Measurements from ENCODE around the gene PSMD1.
"Not testable (repeated sequence)": the region's sequence is repeated elsewhere in the genome, so short reads cannot be mapped to it uniquely, and the experiment has no call there.

The PSMD1 gene

DNA sequence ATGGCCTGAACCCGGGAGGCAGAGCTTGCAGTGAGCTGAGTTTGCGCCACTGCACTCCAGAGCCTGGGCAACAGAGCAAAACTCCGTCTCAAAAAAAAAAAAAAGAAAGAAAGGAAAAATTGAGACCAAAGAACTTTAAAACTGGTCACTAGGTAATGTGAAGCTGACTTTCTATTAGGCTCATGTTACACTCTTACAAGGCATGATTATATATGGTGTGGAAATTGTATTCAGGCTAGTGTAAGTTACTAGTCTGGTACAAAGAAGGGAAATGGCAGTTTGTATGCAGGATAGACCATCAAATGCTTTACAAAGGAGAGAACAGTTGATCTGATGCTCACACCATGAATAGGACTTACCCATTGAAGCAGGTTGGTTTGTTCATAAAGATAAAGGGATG is 106.3 kb downstream of the PSMD1 start:
- DNase-seq = no peak

DNA sequence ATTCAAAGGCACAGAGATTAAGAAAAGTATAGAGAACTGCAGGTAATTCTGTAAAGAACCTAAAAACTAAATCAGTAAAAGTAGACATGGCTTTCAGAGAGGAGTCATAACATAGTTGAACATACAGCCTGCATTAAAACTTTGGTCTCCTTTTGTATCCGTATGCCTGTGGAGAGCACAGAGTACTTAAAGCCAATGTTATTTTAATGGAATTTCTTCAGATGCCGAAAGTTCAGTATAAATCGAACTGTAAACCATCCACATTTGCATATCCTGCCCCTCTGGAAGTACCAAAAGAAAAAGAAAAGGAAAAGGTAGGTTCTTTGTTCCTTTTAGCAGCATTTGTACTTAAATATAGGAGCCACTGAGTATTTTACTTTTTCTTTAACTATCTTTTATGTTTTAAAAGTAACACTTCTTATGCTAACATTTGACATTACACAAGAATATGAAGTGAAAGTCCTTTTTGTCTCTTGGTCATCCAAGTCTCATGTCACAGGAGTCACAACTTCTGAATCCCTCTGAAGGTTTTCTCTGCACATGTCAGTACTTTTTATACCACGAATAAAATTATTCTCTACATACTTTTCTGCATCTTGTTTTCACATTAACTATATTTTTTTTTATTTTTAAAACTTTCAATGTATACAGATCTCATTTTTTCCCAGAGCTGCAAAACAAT is 106.9 kb downstream of the PSMD1 start:
- no peak for DNase-seq

GRCh38 chr2:231167745-231168459 is 111.2 kb downstream of the PSMD1 start:
- DNase-seq = no peak

- DNase-seq = no peak
Measured at GRCh38 chr2:231168460-231169139, 111.9 kb downstream of the PSMD1 start.

GRCh38 chr2:231169488-231169887 is 112.8 kb downstream of the PSMD1 start:
- no peak for DNase-seq

DNA sequence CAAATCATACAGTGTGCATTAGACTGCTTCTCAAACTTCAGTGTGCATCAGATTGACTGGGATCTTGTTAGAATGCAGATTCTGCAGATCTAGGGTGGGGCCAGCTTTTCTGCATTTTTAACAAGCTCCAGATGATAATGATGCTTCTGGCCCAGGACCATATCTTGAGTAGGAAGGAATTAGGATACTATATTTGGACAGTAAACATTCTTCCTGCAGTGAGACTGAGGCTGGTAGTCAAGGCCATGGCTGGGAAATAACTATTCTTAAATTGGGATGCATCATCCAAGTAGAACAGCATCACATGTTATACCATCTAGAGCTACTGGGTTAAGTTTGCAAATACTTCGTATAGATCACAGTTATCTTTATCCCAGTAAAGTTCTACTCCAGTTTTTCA is 113.4 kb downstream of the PSMD1 start:
- DNase-seq = no peak

DNA sequence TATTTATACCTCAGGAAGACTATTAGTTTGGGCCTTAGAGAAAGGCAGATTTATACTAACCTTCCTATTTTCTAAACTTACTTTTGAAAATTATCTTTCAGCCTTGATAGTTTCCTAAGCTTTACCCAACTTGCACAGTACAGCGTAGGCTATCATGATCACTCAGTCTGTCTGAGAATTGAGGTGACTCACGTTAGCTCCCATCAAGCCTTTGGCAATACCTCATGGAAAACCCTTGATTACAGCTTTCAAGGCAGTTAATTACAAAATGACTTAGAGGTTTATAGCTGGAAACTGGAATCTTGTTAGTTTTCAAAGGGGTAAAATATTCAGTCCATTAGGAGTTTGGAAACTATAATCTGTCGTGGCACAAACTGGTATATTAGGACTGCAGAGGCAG is 115.4 kb downstream of the PSMD1 start:
- DNase-seq = no peak

GRCh38 chr2:231174211-231174651 is 117.6 kb downstream of the PSMD1 start:
- no peak for DNase-seq

- no peak for DNase-seq
Measured at GRCh38 chr2:231176066-231176465, 119.4 kb downstream of the PSMD1 start.

GRCh38 chr2:231177156-231178025 is 120.7 kb downstream of the PSMD1 start:
- DNase-seq = no peak

DNA sequence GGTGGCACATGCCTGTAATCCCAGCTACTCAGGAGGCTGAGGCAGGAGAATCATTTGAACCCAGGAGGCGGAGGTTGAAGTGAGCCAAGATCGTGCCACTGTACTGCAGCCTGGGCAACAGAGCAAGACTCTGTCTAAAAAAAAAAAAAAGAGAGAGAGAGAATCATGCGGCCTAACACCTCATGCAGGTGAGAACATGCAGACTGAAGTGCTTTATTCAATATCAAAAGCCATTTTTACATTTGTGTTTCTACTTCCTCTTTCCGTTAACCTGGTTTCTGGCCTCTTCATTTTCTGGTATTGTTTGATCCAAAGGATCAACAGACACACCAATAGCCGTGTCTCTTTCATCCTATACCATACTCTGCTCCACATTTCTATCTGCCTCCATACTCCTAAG is 122.1 kb downstream of the PSMD1 start:
- not testable (repeated sequence) for DNase-seq

DNA sequence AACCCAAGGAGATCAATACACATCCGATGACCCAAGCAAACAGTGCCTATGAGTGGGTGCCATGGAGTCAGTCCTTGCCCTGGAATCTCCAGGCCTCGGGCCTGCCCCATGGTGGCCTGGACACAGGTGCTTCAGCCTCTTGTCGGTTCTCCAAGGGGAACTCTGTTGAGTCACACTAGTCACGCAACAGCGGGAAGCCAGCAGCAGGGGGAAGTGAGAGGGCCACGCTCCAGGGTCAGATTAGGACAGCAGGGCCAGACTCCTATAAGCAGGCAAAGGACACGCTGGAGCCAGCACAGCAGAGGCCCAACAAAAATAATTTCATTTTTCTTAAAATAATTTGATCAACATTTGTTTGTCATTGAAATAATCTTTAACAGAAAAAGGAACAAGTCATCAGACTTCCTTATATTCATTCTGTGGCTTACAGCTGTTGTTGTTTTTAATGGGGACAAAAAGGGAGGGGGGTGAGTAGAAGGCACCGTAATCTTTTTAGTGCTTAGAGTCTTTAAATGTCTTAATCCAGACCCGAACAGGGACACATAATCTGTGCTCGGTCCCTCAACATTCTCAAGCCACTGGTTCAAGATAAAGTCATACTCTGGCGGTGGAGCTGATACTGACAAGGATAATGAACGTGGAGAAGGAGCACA is 125.3 kb downstream of the PSMD1 start:
- no peak for DNase-seq

DNA sequence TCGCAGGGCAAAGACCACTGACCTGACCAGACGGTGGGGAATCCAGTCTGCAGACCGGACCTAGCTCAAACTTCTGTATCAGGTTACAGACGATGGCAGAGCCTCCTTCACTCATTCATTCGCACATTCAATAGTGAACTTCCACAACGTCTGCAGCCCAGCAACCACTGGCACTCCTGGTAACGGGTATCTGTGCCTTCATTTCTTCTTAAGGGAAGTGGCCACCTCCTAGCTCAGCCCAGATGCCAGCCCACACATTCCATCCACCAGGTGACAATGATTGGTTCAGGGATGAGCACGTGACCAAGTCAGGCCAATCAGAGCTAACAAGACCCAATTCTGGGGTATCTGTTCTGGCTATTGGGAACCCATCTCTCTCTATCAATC is 125.8 kb downstream of the PSMD1 start:
- no peak for DNase-seq

GRCh38 chr2:231183851-231184250 is 127.2 kb downstream of the PSMD1 start:
- DNase-seq = no peak

DNA sequence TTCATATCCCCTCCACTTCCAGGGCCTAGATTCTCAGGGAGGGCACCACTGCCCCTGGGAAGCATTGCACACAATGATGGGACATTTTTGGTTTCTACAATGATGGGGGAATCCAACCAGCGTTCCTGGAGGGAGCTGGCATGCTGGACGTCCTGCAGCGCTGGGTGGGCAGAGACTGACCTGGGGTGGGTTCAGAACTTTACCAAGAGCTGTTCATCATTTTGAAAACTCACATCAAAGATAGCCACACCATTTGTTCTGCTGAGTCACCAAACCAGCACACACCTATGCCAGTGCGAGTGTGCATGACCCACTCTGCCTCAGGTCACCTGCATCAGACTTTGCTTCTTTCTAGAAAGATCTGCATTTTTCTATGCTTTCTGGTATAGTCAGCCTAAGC is 127.7 kb downstream of the PSMD1 start:
- DNase-seq = no peak

- no peak for DNase-seq
Measured at GRCh38 chr2:231185050-231185725, 128.5 kb downstream of the PSMD1 start.

- DNase-seq = no peak
Measured at GRCh38 chr2:231185886-231186285, 129.2 kb downstream of the PSMD1 start.

GRCh38 chr2:231186325-231186724 is 129.7 kb downstream of the PSMD1 start:
- DNase-seq = no peak

DNA sequence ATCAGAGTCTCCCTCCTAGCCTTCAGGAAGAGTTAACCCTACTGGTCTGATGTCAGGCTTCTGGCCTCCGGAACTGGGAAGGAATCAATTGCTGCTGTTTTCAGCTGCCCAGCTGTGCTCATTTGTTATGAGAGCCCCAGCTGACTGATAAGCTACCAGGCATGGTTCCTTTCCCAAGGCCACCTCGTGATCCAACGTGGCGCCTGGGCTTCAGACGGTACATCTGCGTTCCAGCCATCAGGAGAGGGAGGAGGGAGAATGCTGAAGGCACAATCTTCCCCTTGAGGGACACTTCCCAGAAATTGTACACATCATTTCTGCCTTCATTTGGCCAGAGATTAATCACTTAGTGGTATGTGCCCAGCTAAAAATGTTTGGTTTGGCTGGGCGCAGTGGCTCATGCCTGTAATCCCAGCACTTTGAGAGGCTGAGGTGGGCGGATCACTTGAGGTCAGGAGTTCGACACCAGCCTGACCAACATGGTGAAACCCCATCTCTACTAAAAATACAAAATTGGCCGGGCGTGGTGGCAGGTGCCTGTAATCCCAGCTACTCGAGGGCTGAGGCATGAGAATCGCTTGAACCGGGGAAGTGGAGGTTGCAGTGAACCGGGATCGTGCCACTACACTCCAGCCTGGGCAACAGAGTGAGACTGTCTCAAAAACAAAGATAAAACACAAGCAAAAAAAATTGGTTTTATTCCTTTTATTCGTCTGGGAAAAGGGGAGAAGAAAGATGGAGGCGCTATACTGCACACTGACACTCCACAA is 131.3 kb downstream of the PSMD1 start:
- no peak for DNase-seq

GRCh38 chr2:231188506-231189170 is 132.0 kb downstream of the PSMD1 start:
- DNase-seq = no peak

- no peak for DNase-seq
Measured at GRCh38 chr2:231189171-231189530, 132.5 kb downstream of the PSMD1 start.

All from effector CD4-positive, alpha-beta T cell (primary cell).